Brain microvascular endothelial cell (primary cell): ENCODE measurements around the gene IQCH.

Experiments used
- DNase-seq: peaks from one replicate; pipeline ENCODE4 v3.0.0-alpha.2; 2020
- H3K27ac ChIP-seq: fragments of 250-450 bp; sonication (Bioruptor Pico); 2 replicates; pipeline ENCODE4 v1.5.1; 2020; ENCODE audit warnings: mild to moderate bottlenecking, moderate library complexity
- H3K27me3 ChIP-seq: fragments of 250-450 bp; sonication (Bioruptor Pico); replicated peaks from 2 replicates; pipeline ENCODE4 v1.5.1; 2020; ENCODE audit warnings: mild to moderate bottlenecking
- H3K36me3 ChIP-seq: fragments of 250-450 bp; sonication (Bioruptor Pico); replicated peaks from 2 replicates; pipeline ENCODE4 v1.5.1; 2020; ENCODE audit warnings: mild to moderate bottlenecking
- H3K4me3 ChIP-seq: 2 replicates; pipeline ENCODE4 v1.5.1; 2011; ENCODE audit warnings: low read depth, mild to moderate bottlenecking, control low read depth, low read length, moderate library complexity
- in situ Hi-C: cut with HindIII; loops from 2 replicates; pipeline ENCODE4 v1.10.0; 2017; ENCODE audit warnings: low sequenced_read_pairs, low pct_ligation_motif_present
- TF ChIP-seq, protein P1 (sequence below): IDR thresholded peaks from 2 replicates; pipeline ENCODE4 v1.5.1; 2011; ENCODE audit warnings: low read depth, mild to moderate bottlenecking, moderate library complexity, low read length, control low read depth, inconsistent platforms; ENCODE audit errors: missing control alignments

Gene IQCH

DNA sequence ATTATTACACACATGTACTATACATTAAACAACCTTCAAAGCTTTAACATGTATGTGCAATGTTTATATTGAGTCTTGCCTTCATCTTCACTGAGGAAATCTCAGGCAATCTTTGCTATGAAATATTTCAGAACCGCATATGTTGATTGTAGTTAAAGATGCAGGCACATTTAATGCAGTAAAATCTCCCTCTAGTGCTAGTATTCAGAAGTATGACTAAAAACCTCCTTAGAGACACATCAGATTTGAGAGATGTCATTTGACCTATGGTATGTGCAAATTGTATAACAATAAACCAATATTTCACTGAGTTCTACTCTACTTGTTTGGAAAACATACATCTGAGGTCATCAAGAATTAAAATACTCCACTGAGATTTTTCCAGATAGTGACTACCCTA, 142.6 kb downstream of the IQCH start:
- Histone ChIP-seq H3K4me3 (no peak overlapping the region), H3K27me3 (no peaks in the 10 kb centered on the region), H3K36me3 (no peaks in the 10 kb centered on the region), H3K27ac (no peak overlapping the region)
- TF ChIP-seq, protein P1, sequence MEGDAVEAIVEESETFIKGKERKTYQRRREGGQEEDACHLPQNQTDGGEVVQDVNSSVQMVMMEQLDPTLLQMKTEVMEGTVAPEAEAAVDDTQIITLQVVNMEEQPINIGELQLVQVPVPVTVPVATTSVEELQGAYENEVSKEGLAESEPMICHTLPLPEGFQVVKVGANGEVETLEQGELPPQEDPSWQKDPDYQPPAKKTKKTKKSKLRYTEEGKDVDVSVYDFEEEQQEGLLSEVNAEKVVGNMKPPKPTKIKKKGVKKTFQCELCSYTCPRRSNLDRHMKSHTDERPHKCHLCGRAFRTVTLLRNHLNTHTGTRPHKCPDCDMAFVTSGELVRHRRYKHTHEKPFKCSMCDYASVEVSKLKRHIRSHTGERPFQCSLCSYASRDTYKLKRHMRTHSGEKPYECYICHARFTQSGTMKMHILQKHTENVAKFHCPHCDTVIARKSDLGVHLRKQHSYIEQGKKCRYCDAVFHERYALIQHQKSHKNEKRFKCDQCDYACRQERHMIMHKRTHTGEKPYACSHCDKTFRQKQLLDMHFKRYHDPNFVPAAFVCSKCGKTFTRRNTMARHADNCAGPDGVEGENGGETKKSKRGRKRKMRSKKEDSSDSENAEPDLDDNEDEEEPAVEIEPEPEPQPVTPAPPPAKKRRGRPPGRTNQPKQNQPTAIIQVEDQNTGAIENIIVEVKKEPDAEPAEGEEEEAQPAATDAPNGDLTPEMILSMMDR: no peak
- in situ Hi-C loops: no loop called here
- no peak for DNase-seq

- TF ChIP-seq, protein P1: no peak
- in situ Hi-C loops: no loop called here
These were observed 145.3 kb downstream of the IQCH start for GRCh38 chr15:67399925-67400324.

DNA sequence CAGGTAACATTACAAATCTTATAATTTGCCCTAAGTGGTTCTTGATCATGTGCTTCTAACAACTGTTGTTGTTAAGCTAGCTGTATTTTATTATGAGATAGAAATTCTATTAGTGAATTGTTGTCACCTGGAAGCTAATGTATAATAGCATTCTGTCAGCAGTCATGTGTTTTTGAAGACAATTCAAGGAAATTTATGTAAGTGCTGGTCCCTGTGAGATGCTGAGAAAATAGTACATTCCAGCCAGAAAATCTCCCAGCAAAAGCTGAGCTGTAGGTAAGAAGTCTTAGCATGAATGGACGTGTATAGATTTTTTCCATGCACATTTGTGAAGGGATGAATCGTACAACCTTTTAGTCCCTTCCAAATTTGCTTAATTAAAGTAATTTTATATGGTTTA, 146.3 kb downstream of the IQCH start:
- H3K36me3 ChIP-seq: no peaks in the 10 kb centered on the region
- H3K4me3 ChIP-seq: no peak overlapping the region
- in situ Hi-C loops: no loop called here
- H3K27ac ChIP-seq: no peak overlapping the region
- TF ChIP-seq, protein P1: no peak
- no peak for DNase-seq
- H3K27me3 ChIP-seq: no peaks in the 10 kb centered on the region

More at GRCh38 chr15:67399925-67400324, 145.3 kb downstream of the IQCH start:
- Histone ChIP-seq H3K27ac (no peak overlapping the region), H3K4me3 (no peak overlapping the region), H3K27me3 (no peaks in the 10 kb centered on the region), H3K36me3 (no peaks in the 10 kb centered on the region)
- no peak for DNase-seq

DNA sequence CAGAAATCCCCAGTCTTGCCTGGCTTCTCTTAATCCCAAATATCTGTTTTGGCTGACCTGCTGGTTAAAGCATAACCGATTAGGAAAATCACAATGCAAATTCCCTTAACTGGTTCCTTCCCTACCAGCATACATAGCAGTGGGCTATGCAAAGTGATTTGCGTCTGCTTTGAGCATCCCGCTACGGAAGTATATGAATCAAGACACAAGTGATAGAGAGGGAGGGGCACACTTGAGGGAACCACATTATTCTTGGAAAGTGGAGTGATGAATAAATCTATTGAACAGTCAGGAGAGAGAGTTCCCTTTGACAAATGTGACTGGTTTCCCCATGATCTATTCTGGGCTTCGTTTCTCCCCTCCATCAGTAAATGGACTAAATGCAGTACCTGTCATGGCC, 146.8 kb downstream of the IQCH start:
- Histone ChIP-seq H3K27me3 (no peaks in the 10 kb centered on the region), H3K27ac (no peak overlapping the region), H3K36me3 (no peaks in the 10 kb centered on the region), H3K4me3 (no peak overlapping the region)
- TF ChIP-seq, protein P1: no peak
- no peak for DNase-seq
- in situ Hi-C loops: no loop called here

DNA sequence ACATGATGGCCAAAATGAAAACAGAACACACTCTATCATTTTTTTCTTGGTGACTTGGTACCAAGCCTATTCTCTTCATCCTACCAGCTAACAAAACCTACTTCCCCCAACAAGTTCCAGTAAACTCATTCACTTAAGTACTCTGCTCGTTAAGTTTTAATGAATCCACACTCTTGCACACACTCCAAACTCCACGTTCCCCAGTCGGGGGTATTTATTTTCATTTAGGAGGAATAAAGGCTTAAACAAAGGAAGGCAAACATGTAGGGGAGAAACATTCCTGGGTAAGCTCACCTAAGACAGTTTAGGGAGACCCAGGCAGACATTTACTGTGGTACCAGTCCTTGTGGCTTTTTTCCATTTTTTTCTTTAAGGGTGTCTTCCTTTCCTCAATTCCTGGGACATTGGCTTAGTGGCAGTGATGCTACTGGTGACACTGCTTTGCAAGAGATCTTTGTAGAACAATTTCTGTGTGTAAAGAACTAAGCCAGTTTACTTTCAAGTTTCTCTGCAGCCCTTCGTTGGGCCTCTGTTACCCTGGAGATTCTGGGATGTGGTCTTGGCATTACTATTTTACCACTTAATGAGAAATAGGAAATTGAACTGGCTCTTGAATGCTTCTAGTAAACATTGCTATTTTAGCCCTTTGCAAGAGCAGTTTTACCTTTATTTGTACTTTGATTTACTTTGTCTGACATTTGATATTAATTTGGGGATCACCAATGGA, 149.0 kb downstream of the IQCH start:
- H3K27me3 ChIP-seq: no peaks in the 10 kb centered on the region
- TF ChIP-seq, protein P1: no peak
- no peak overlapping the region for H3K4me3 ChIP-seq
- no peak overlapping the region for H3K27ac ChIP-seq
- in situ Hi-C loops: no loop called here
- DNase-seq: no peak
- no peaks in the 10 kb centered on the region for H3K36me3 ChIP-seq
